ENCODE results near the gene MYO3A. TPM values are rescaled to one million over a fixed set of nuclear protein-coding genes. Genes with fewer than 3 reads are reported as not detected.

MYO3A gene
- total and polyA plus RNA-seq, 7 donors, result 0.03 to 0.32 (median 0.04) TPM; not detected in 3

DNA sequence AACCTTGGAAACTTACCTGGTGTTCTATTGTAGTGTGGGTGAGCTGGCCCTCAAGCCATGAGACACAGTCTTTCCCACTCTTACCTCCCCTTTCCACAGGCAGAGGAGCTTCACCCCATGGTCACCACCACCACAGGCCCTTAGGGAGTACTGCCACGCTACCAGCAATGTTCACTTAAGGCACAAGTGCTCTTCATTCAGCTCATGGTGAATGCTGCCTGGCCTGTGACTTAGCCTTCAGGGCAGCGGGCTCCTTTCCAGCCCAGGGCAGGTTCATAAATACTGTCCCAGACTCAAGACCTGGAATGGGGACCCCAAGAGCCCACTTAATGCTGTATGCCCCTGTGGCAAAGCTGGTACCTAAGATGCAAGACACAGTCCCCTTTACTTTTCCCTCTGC, 109.4 kb downstream of the MYO3A start:
- no peaks in the 10 kb centered on the region for H3K27me3 ChIP-seq (ENCODE audit: insufficient read depth in 3 of 3, low read length in 2 of 3)
- H3K4me1 ChIP-seq, result no peaks in the 10 kb centered on the region
- 71 to 86% (median 76%) methylated on average over 2 of the region's 2 CpGs for WGBS, 3 donors
- H3K4me3 ChIP-seq, result no peak overlapping the region
- TF ChIP-seq, protein P1, sequence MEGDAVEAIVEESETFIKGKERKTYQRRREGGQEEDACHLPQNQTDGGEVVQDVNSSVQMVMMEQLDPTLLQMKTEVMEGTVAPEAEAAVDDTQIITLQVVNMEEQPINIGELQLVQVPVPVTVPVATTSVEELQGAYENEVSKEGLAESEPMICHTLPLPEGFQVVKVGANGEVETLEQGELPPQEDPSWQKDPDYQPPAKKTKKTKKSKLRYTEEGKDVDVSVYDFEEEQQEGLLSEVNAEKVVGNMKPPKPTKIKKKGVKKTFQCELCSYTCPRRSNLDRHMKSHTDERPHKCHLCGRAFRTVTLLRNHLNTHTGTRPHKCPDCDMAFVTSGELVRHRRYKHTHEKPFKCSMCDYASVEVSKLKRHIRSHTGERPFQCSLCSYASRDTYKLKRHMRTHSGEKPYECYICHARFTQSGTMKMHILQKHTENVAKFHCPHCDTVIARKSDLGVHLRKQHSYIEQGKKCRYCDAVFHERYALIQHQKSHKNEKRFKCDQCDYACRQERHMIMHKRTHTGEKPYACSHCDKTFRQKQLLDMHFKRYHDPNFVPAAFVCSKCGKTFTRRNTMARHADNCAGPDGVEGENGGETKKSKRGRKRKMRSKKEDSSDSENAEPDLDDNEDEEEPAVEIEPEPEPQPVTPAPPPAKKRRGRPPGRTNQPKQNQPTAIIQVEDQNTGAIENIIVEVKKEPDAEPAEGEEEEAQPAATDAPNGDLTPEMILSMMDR (IDR thresholded peaks at IDR 0.05), result no peak
- ATAC-seq (no peak), DNase-seq (no peak)
- H3K27ac ChIP-seq, result no peak overlapping the region
- intact Hi-C loops (cut with DNase I), result no loop called here
- H3K36me3 ChIP-seq (ENCODE audit: insufficient read depth in 1 of 2, low read depth in 1 of 2), result no peaks in the 10 kb centered on the region
- H3K9me3 ChIP-seq, result no peaks in the 10 kb centered on the region

DNA sequence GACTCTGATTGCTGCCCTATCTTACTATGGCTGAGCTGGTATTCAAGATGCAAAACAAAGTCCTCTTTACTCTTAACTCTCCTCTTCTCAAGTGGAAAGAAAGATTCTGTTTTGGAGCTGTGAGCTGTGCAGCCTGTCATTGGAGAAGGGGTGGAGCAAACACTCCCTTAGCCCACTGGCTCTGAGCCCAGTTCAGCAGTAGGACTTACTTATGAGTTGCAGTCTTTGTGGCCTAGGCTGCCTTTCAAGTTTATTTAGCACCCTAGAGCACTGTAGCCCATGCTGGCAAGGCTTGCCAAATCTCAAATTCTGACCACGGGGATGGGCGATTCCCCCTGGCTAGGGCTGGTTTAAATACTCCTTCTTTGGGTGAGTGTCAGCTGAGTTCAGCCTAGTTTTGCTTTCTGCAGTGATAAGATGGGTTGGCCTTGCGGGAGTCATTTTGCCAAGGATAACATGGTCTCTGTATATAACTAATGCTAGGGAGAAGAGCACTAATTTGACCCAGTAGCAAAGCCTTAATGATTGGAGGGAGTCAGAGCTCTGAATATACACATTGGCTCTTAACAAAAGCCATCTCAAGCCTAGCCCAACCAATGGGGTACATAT, 110.2 kb downstream of the MYO3A start:
- DNase-seq (no peak), ATAC-seq (no peak)
- Histone ChIP-seq H3K36me3 (ENCODE audit: insufficient read depth in 1 of 2, low read depth in 1 of 2) (no peaks in the 10 kb centered on the region), H3K4me1 (no peaks in the 10 kb centered on the region), H3K27me3 (ENCODE audit: insufficient read depth in 3 of 3, low read length in 2 of 3) (no peaks in the 10 kb centered on the region), H3K27ac (no peak overlapping the region), H3K4me3 (no peak overlapping the region), H3K9me3 (no peaks in the 10 kb centered on the region)
- TF ChIP-seq, protein P1 (IDR thresholded peaks at IDR 0.05), result no peak
- WGBS, 3 donors, result 61 to 78% (median 66%) methylated on average over 3 of the region's 3 CpGs
- intact Hi-C loops (cut with DNase I), result no loop called here

DNA sequence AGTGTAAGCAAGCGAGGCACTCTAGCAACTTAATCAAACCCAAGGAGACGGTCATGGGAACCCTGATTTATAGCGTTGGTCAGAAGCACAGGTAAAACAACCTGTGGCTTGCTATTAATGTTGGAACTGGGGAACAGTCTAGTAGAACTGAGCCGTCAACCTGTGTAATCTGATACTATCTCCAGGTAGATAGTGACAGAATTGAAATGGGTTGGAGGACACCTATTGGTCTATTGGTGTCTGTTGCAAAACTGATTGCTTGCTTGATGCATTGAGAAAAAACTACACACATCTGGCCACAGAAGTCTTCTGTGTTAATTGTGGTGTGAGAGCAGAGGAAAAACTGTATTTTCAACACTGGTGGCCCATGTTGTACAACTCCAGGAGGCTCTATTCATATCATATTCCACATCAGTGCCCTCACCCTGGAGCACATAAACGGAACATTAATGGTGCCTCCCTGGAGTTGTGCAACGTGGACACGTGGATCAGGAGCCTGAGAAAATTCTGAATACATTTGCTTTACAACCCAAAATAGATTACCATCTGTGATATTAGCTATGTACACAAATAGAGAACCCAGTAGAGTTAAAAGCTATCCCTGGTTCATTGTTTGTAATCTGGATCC, 112.2 kb downstream of the MYO3A start:
- no peaks in the 10 kb centered on the region for H3K4me1 ChIP-seq
- no peak for DNase-seq
- intact Hi-C loops (cut with DNase I), result no loop called here
- H3K36me3 ChIP-seq (ENCODE audit: insufficient read depth in 1 of 2, low read depth in 1 of 2), result no peaks in the 10 kb centered on the region
- H3K9me3 ChIP-seq, result no peaks in the 10 kb centered on the region
- ATAC-seq, result no peak
- H3K27me3 ChIP-seq (ENCODE audit: insufficient read depth in 3 of 3, low read length in 2 of 3), result no peaks in the 10 kb centered on the region
- 64 to 74% (median 69%) methylated on average over 7 of the region's 7 CpGs for WGBS, 3 donors
- H3K4me3 ChIP-seq, result no peak overlapping the region
- H3K27ac ChIP-seq, result no peak overlapping the region
- TF ChIP-seq, protein P1 (IDR thresholded peaks at IDR 0.05), result no peak

DNA sequence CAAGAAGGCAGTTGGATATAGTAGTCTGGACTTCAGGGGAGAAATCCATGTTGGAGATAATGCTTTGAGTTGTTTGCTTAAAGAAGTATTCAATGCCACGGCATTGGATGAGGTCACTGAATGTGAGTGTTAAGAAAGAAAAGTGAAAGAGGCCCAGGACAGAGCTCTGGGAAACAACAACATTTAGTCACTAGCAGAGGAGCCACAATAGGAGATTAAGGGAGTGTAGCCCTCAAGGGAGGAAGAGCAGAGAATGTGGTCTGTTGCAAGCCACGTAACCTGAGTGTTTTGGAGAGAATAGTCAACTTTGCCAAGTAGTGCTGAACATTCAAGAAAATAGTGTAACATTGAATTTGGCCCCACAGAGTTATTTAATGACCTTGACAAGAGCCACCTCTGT, 114.7 kb downstream of the MYO3A start:
- no peaks in the 10 kb centered on the region for H3K9me3 ChIP-seq
- H3K27me3 ChIP-seq (ENCODE audit: insufficient read depth in 3 of 3, low read length in 2 of 3), result no peaks in the 10 kb centered on the region
- no peak overlapping the region for H3K27ac ChIP-seq
- intact Hi-C loops (cut with DNase I), result no loop called here
- TF ChIP-seq, protein P1 (IDR thresholded peaks at IDR 0.05), result no peak
- H3K36me3 ChIP-seq (ENCODE audit: insufficient read depth in 1 of 2, low read depth in 1 of 2), result no peaks in the 10 kb centered on the region
- DNase-seq, result no peak
- H3K4me1 ChIP-seq, result no peaks in the 10 kb centered on the region
- no peak for ATAC-seq
- no peak overlapping the region for H3K4me3 ChIP-seq
- 61 to 68% (median 68%) methylated on average over 2 of the region's 2 CpGs for WGBS, 3 donors

DNA sequence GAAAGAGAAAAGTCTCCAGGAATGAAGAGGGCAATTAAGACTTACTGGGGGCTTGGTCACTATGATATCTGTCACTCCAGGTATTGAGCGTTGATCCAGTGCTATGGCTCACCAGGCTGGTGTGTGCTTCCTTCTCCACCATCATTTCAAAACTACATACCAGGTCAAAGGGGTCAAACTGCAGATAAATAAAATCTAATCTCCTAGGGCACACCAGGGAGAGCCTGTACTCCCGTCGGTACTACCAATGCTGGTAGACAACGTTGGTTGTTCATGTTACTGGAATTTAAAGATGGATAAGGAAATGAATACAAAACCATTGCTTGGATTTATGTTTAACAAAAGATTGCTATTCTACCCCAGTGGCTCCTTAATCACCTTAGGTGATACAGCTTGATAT, 118.3 kb downstream of the MYO3A start:
- TF ChIP-seq, protein P1 (IDR thresholded peaks at IDR 0.05), result no peak
- no peak overlapping the region for H3K4me3 ChIP-seq
- WGBS, 3 donors, result 17 to 28% (median 20%) methylated on average over 4 of the region's 4 CpGs
- H3K27me3 ChIP-seq (ENCODE audit: insufficient read depth in 3 of 3, low read length in 2 of 3), result no peaks in the 10 kb centered on the region
- intact Hi-C loops (cut with DNase I), result no loop called here
- H3K9me3 ChIP-seq, result no peaks in the 10 kb centered on the region
- no peaks in the 10 kb centered on the region for H3K36me3 ChIP-seq (ENCODE audit: insufficient read depth in 1 of 2, low read depth in 1 of 2)
- ATAC-seq, result no peak
- no peak overlapping the region for H3K27ac ChIP-seq
- no peaks in the 10 kb centered on the region for H3K4me1 ChIP-seq
- no peak for DNase-seq
